ENCODE data around the gene KLHL2.
"Not testable (repeated sequence)": the region's sequence is repeated elsewhere in the genome, so short reads cannot be mapped to it uniquely, and the experiment has no call there.

KLHL2 gene

GRCh38 chr4:165210566-165210965, 3.2 kb downstream of the KLHL2 start:
- no peak for DNase-seq (ENCODE audit: low read depth)
- TF ChIP-seq CTCF (conservative IDR thresholded peaks at IDR 0.05; ENCODE audit: low read length), result no peak
- H3K4me3 ChIP-seq (ENCODE audit: low read length), result no peak overlapping the region

GRCh38 chr4:165212647-165213046, 5.3 kb downstream of the KLHL2 start:
- H3K4me3 ChIP-seq (ENCODE audit: low read length); DNase-seq (ENCODE audit: low read depth): not testable (repeated sequence)

GRCh38 chr4:165213404-165213803, 6.0 kb downstream of the KLHL2 start:
- not testable (repeated sequence) for H3K4me3 ChIP-seq (ENCODE audit: low read length); DNase-seq (ENCODE audit: low read depth)

GRCh38 chr4:165213991-165214709, 6.8 kb downstream of the KLHL2 start:
- not testable (repeated sequence) for DNase-seq (ENCODE audit: low read depth)

GRCh38 chr4:165215034-165215751, 7.8 kb downstream of the KLHL2 start:
- not testable (repeated sequence) for H3K4me3 ChIP-seq (ENCODE audit: low read length)
- peak; percentile 74 for DNase-seq (ENCODE audit: low read depth)

More at GRCh38 chr4:165213991-165214709, 6.8 kb downstream of the KLHL2 start:
- not testable (repeated sequence) for H3K4me3 ChIP-seq (ENCODE audit: low read length)

- DNase-seq (ENCODE audit: low read depth); H3K4me3 ChIP-seq (ENCODE audit: low read length): not testable (repeated sequence)
Measured at GRCh38 chr4:165215761-165216487, 8.6 kb downstream of the KLHL2 start.

- TF ChIP-seq CTCF (conservative IDR thresholded peaks at IDR 0.05; ENCODE audit: low read length), result no peak
- no peak overlapping the region for H3K4me3 ChIP-seq (ENCODE audit: low read length)
- no peak for DNase-seq (ENCODE audit: low read depth)
Measured at GRCh38 chr4:165217325-165217724, 10.0 kb downstream of the KLHL2 start.

GRCh38 chr4:165221306-165221705, 13.9 kb downstream of the KLHL2 start:
- H3K4me3 ChIP-seq (ENCODE audit: low read length); DNase-seq (ENCODE audit: low read depth): not testable (repeated sequence)

GRCh38 chr4:165221993-165222650, 14.8 kb downstream of the KLHL2 start:
- DNase-seq (ENCODE audit: low read depth); H3K4me3 ChIP-seq (ENCODE audit: low read length): not testable (repeated sequence)

- DNase-seq (ENCODE audit: low read depth), result peak; percentile 59
- no peak overlapping the region for H3K4me3 ChIP-seq (ENCODE audit: low read length)
- no peak for TF ChIP-seq CTCF (conservative IDR thresholded peaks at IDR 0.05; ENCODE audit: low read length)
Measured at GRCh38 chr4:165222651-165222994, 15.3 kb downstream of the KLHL2 start.

- H3K4me3 ChIP-seq (ENCODE audit: low read length); DNase-seq (ENCODE audit: low read depth): not testable (repeated sequence)
Measured at GRCh38 chr4:165227401-165227800, 20.0 kb downstream of the KLHL2 start.

- DNase-seq (ENCODE audit: low read depth); H3K4me3 ChIP-seq (ENCODE audit: low read length): not testable (repeated sequence)
Measured at GRCh38 chr4:165229490-165230200, 22.3 kb downstream of the KLHL2 start.

- H3K4me3 ChIP-seq (ENCODE audit: low read length), result not testable (repeated sequence)
- DNase-seq (ENCODE audit: low read depth), result peak; percentile 43
Measured at GRCh38 chr4:165232623-165233433, 25.5 kb downstream of the KLHL2 start.
